ENCODE results near the gene CDKN2D. TPM values are rescaled to one million over a fixed set of nuclear protein-coding genes. Genes with fewer than 3 reads are reported as not detected.

Gene CDKN2D
- total RNA-seq, 2 experiments from 2014 or later, result 83.3 to 84.0 TPM

DNA sequence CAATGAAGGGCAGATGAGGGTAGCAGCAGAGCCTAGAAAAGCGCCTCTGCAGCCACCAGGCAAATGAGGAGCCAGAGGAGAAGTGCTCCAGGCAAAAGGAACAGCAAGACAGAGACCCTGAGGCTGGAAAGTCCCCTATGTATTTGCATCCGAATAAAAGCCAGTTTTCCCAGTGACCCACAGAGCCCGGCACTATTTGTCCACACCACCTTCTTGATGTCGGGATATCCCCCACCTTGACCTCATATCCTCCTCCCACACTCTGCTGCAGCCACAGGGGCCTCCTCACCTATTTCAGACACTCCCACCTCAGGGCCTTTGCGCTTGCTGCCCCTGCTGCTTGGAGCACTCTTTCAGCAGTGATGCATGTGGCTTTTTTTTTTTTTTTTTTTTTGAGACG, 18.4 kb downstream of the CDKN2D start:
- no peaks in the 10 kb centered on the region for H3K27me3 ChIP-seq (ENCODE audit: control insufficient read depth in 1 of 2, insufficient read depth in 2 of 2, low read length in 2 of 2)
- ChIA-PET CTCF (no interaction called here), POLR2A (interaction anchor here (6.7 kb wide), 1 partner anchor 17 kb away, joined by 81 read pairs; the partner anchor contains the start of genes CDKN2D and KRI1)
- H3K27me3 Mint-ChIP-seq, result no peaks in the 10 kb centered on the region
- H3K36me3 ChIP-seq (ENCODE audit: insufficient read depth, low read length), result peaks cover 65% of the 10 kb centered on the region
- no peak for ATAC-seq (ENCODE audit: poor library complexity)
- DNase-seq, result no peak
- no peak overlapping the region for H3K27ac Mint-ChIP-seq
- intact Hi-C loops (cut with DNase I, micrococcal nuclease), result no loop called here
- peaks cover 75% of the 10 kb centered on the region for H3K36me3 Mint-ChIP-seq (ENCODE audit: low read depth)
- no peak overlapping the region for H3K27ac ChIP-seq (ENCODE audit: low read depth in 1 of 2, low read length in 2 of 2)
- TF ChIP-seq, protein P1, sequence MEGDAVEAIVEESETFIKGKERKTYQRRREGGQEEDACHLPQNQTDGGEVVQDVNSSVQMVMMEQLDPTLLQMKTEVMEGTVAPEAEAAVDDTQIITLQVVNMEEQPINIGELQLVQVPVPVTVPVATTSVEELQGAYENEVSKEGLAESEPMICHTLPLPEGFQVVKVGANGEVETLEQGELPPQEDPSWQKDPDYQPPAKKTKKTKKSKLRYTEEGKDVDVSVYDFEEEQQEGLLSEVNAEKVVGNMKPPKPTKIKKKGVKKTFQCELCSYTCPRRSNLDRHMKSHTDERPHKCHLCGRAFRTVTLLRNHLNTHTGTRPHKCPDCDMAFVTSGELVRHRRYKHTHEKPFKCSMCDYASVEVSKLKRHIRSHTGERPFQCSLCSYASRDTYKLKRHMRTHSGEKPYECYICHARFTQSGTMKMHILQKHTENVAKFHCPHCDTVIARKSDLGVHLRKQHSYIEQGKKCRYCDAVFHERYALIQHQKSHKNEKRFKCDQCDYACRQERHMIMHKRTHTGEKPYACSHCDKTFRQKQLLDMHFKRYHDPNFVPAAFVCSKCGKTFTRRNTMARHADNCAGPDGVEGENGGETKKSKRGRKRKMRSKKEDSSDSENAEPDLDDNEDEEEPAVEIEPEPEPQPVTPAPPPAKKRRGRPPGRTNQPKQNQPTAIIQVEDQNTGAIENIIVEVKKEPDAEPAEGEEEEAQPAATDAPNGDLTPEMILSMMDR (IDR thresholded peaks at IDR 0.05), result no peak
- no peak overlapping the region for H3K4me3 ChIP-seq (ENCODE audit: low read length)
- H3K4me1 Mint-ChIP-seq (ENCODE audit: low read depth), result peaks cover 37% of the 10 kb centered on the region
- no peaks in the 10 kb centered on the region for H3K9me3 Mint-ChIP-seq
- H3K4me1 ChIP-seq (ENCODE audit: insufficient read depth, low read length), result peaks cover 58% of the 10 kb centered on the region
- no peak overlapping the region for H3K4me3 Mint-ChIP-seq
- H3K9me3 ChIP-seq (ENCODE audit: control insufficient read depth in 1 of 2, insufficient read depth in 1 of 2, low read length in 2 of 2), result peaks cover 0 to 5% of the 10 kb centered on the region in 2 experiments

DNA sequence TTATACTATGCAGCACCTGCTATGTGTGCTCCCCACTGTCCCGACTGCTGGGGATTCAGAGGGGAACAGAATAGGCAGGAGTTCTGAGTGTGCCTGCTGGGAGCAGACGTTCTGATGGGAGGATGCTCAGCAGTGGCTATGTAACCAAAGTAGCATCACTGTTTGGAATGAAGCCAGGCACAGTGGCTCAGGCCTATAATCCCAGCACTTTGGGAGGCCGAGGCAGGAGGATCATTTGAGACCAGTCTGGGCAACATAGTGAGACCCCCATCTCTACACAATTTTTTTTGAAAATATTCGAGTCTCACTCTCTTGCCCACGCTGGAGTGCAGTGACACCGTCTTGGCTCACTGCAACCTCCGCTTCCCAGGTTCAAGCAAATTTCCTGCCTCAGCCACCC, 19.0 kb downstream of the CDKN2D start:
- TF ChIP-seq, protein P1 (IDR thresholded peaks at IDR 0.05), result no peak
- ATAC-seq (ENCODE audit: poor library complexity) (no peak), DNase-seq (no peak)
- H3K4me1 ChIP-seq (ENCODE audit: insufficient read depth, low read length), result peaks cover 57% of the 10 kb centered on the region
- intact Hi-C loops (cut with DNase I, micrococcal nuclease), result no loop called here
- peaks cover 69% of the 10 kb centered on the region for H3K36me3 Mint-ChIP-seq (ENCODE audit: low read depth)
- H3K27me3 Mint-ChIP-seq, result no peaks in the 10 kb centered on the region
- H3K27ac ChIP-seq (ENCODE audit: low read depth in 1 of 2, low read length in 2 of 2), result no peak overlapping the region
- H3K9me3 Mint-ChIP-seq, result no peaks in the 10 kb centered on the region
- no peaks in the 10 kb centered on the region for H3K27me3 ChIP-seq (ENCODE audit: control insufficient read depth in 1 of 2, insufficient read depth in 2 of 2, low read length in 2 of 2)
- POLR2A ChIA-PET, result no interaction called here
- peaks cover 59% of the 10 kb centered on the region for H3K36me3 ChIP-seq (ENCODE audit: insufficient read depth, low read length)
- H3K4me1 Mint-ChIP-seq (ENCODE audit: low read depth), result peaks cover 37% of the 10 kb centered on the region
- no peak overlapping the region for H3K4me3 Mint-ChIP-seq
- peaks cover 0 to 5% of the 10 kb centered on the region in 2 experiments for H3K9me3 ChIP-seq (ENCODE audit: control insufficient read depth in 1 of 2, insufficient read depth in 1 of 2, low read length in 2 of 2)
- no peak overlapping the region for H3K4me3 ChIP-seq (ENCODE audit: low read length)
- CTCF ChIA-PET, result no interaction called here
- H3K27ac Mint-ChIP-seq, result no peak overlapping the region

DNA sequence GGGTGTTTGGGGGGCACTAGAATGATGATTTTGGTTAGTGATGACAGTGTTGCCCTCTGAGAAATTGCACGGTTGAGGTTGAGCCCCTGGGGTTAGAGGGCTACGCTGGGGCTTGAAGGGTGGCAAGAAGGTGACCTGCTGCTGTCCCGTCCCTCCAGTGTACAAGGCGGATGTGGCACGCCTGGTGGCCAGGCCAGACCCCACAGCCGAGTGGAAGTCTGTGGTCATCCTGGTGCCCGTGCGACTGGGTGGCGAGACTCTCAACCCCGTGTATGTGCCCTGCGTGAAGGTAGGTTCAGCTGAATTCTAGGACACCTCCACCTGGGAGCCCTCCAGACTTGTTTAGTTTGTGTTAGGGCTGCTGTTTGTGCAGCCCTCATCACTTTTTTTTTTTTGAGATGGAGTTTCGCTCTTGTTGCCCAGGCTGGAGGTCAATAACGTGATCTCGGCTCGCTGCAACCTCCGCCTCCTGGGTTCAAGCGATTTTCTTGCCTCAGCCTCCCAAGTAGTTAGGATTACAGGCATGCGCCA, 20.0 kb downstream of the CDKN2D start:
- H3K4me3 Mint-ChIP-seq, result no peak overlapping the region
- H3K9me3 Mint-ChIP-seq, result no peaks in the 10 kb centered on the region
- peaks cover 57% of the 10 kb centered on the region for H3K36me3 ChIP-seq (ENCODE audit: insufficient read depth, low read length)
- peaks cover 60% of the 10 kb centered on the region for H3K36me3 Mint-ChIP-seq (ENCODE audit: low read depth)
- no peaks in the 10 kb centered on the region for H3K27me3 ChIP-seq (ENCODE audit: control insufficient read depth in 1 of 2, insufficient read depth in 2 of 2, low read length in 2 of 2)
- intact Hi-C loops (cut with DNase I, micrococcal nuclease), result no loop called here
- no peak for DNase-seq
- TF ChIP-seq, protein P1 (IDR thresholded peaks at IDR 0.05), result no peak
- CTCF ChIA-PET, result interaction anchor here (1.0 kb wide), 1 partner anchor 17 kb away, joined by 3 read pairs; the partner anchor contains the start of gene KRI1
- H3K27me3 Mint-ChIP-seq, result no peaks in the 10 kb centered on the region
- H3K27ac Mint-ChIP-seq, result no peak overlapping the region
- no peak overlapping the region for H3K4me3 ChIP-seq (ENCODE audit: low read length)
- no peak overlapping the region for H3K27ac ChIP-seq (ENCODE audit: low read depth in 1 of 2, low read length in 2 of 2)
- peaks cover 56% of the 10 kb centered on the region for H3K4me1 ChIP-seq (ENCODE audit: insufficient read depth, low read length)
- ATAC-seq (ENCODE audit: poor library complexity), result no peak
- H3K9me3 ChIP-seq (ENCODE audit: control insufficient read depth in 1 of 2, insufficient read depth in 1 of 2, low read length in 2 of 2), result peaks cover 0 to 5% of the 10 kb centered on the region in 2 experiments
- H3K4me1 Mint-ChIP-seq (ENCODE audit: low read depth), result peaks cover 31% of the 10 kb centered on the region
- POLR2A ChIA-PET, result no interaction called here
